OCI-LY7 (cell line): ENCODE results near the gene CIDEB.

ENCODE experiments used
- EZH2phosphoT487 ChIP-seq: fragments of 200-600 bp; sonication (generic); IDR thresholded peaks from 2 replicates; pipeline ENCODE4 v1.6.1; 2018; ENCODE audit warnings: low read depth, borderline replicate concordance, mild to moderate bottlenecking, mixed run types, antibody characterized with exemption, low read length, moderate library complexity, mixed read lengths
- TF ChIP-seq, protein P1 (sequence below): fragments of 200-600 bp; sonication (generic); conservative IDR thresholded peaks from 2 replicates; pipeline ENCODE4 v1.5.1; 2014; ENCODE audit warnings: mild to moderate bottlenecking, antibody characterized with exemption, low read length, moderate library complexity, mixed read lengths

DNA sequence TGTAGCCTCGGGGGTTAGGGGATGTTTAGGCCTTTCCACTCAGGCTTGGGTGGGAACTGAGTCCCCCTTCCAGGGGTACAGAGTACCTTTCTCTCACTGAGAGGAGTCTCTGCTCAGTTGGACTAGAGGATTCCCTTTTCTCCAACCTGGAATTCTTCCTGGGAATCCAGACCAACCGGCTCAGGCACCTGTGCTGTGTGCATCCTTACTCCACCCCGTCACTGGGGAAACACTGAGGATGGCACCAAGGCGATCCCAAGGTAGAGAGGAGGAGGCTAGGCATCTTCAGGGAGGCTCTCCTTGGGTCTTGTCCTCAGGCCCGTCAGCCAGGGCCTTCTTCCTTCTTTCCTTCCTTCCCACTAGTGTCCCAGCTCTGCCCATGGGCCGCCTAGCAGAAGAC, 43.9 kb downstream of the CIDEB start:
- TF ChIP-seq, protein P1, sequence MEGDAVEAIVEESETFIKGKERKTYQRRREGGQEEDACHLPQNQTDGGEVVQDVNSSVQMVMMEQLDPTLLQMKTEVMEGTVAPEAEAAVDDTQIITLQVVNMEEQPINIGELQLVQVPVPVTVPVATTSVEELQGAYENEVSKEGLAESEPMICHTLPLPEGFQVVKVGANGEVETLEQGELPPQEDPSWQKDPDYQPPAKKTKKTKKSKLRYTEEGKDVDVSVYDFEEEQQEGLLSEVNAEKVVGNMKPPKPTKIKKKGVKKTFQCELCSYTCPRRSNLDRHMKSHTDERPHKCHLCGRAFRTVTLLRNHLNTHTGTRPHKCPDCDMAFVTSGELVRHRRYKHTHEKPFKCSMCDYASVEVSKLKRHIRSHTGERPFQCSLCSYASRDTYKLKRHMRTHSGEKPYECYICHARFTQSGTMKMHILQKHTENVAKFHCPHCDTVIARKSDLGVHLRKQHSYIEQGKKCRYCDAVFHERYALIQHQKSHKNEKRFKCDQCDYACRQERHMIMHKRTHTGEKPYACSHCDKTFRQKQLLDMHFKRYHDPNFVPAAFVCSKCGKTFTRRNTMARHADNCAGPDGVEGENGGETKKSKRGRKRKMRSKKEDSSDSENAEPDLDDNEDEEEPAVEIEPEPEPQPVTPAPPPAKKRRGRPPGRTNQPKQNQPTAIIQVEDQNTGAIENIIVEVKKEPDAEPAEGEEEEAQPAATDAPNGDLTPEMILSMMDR: no peak
- no peak for TF ChIP-seq EZH2phosphoT487
